Measurements from ENCODE around the gene FAM174C. TPM values are rescaled to one million over a fixed set of nuclear protein-coding genes. Genes with fewer than 3 reads are reported as not detected.
A peak's percentile ranks its signal among the peaks of the same experiment; 100 is the strongest.

Gene FAM174C
- polyA plus RNA-seq (ENCODE audit: low read depth in 6 of 6), result 10 to 100 TPM; 48.9 to 80.0 (median 64.7) TPM

GRCh38 chr19:1275260-1275975, at the start of gene FAM174C:
TSS of gene FAM174C (plus strand) at chr19:1275530. CDS start at chr19:1275550, 20 bp downstream.
- Mint-ChIP-seq H3K27me3 (no peaks in the 10 kb centered on the region), H3K36me3 (peaks cover 0 to 5% of the 10 kb centered on the region in 2 donors), H3K4me3 (peak within 1 kb of the TSS; percentile 79 to 96 (median 86)), H3K27ac (peak within 1 kb of the TSS; percentile 93 to 99 (median 96)), H3K4me1 (peaks cover 49 to 66% (median 54%) of the 10 kb centered on the region in 3 donors), H3K9me3 (no peaks in the 10 kb centered on the region)
- ATAC-seq (ENCODE audit: low read depth in 2 of 2), result peak; percentile 81
- DNase-seq, result peak; percentile 94

GRCh38 chr19:1226227-1226518, 49.2 kb upstream of the FAM174C start:
- DNase-seq (no peak), ATAC-seq (ENCODE audit: low read depth in 2 of 2) (no peak)
- no peak overlapping the region for H3K4me3 Mint-ChIP-seq
- no peaks in the 10 kb centered on the region for H3K4me1 Mint-ChIP-seq
- no peaks in the 10 kb centered on the region for H3K9me3 Mint-ChIP-seq
- no peaks in the 10 kb centered on the region for H3K27me3 Mint-ChIP-seq
- no peak overlapping the region for H3K27ac Mint-ChIP-seq
- H3K36me3 Mint-ChIP-seq, result no peaks in the 10 kb centered on the region

- no peaks in the 10 kb centered on the region for H3K27me3 Mint-ChIP-seq
- DNase-seq (no peak), ATAC-seq (ENCODE audit: low read depth in 2 of 2) (no peak)
- H3K4me1 Mint-ChIP-seq, result no peaks in the 10 kb centered on the region
- peak overlapping the region in 1 of 6 donors; percentile 38 for H3K27ac Mint-ChIP-seq
- no peaks in the 10 kb centered on the region for H3K36me3 Mint-ChIP-seq
- H3K9me3 Mint-ChIP-seq, result no peaks in the 10 kb centered on the region
- H3K4me3 Mint-ChIP-seq, result no peak overlapping the region
Observed at GRCh38 chr19:1226522-1227303, 48.6 kb upstream of the FAM174C start.

GRCh38 chr19:1227304-1228054, 47.9 kb upstream of the FAM174C start:
- peak overlapping the region in 1 of 6 donors; percentile 38 for H3K27ac Mint-ChIP-seq
- H3K36me3 Mint-ChIP-seq, result no peaks in the 10 kb centered on the region
- no peak overlapping the region for H3K4me3 Mint-ChIP-seq
- H3K9me3 Mint-ChIP-seq, result no peaks in the 10 kb centered on the region
- no peaks in the 10 kb centered on the region for H3K4me1 Mint-ChIP-seq
- DNase-seq (no peak), ATAC-seq (ENCODE audit: low read depth in 2 of 2) (no peak)
- H3K27me3 Mint-ChIP-seq, result no peaks in the 10 kb centered on the region

GRCh38 chr19:1228161-1228957, 47.0 kb upstream of the FAM174C start:
- ATAC-seq (ENCODE audit: low read depth in 2 of 2), result no peak
- DNase-seq, result no peak
- no peaks in the 10 kb centered on the region for H3K9me3 Mint-ChIP-seq
- no peaks in the 10 kb centered on the region for H3K4me1 Mint-ChIP-seq
- no peaks in the 10 kb centered on the region for H3K27me3 Mint-ChIP-seq
- H3K4me3 Mint-ChIP-seq, result no peak overlapping the region
- H3K27ac Mint-ChIP-seq, result no peak overlapping the region
- no peaks in the 10 kb centered on the region for H3K36me3 Mint-ChIP-seq

- no peak for DNase-seq
- Mint-ChIP-seq H3K27ac (no peak overlapping the region), H3K4me1 (no peaks in the 10 kb centered on the region), H3K27me3 (no peaks in the 10 kb centered on the region), H3K4me3 (no peak overlapping the region), H3K9me3 (no peaks in the 10 kb centered on the region), H3K36me3 (no peaks in the 10 kb centered on the region)
- no peak for ATAC-seq (ENCODE audit: low read depth in 2 of 2)
Observed at GRCh38 chr19:1229056-1229923, 46.0 kb upstream of the FAM174C start.

GRCh38 chr19:1229924-1230782, 45.2 kb upstream of the FAM174C start:
- no peaks in the 10 kb centered on the region for H3K27me3 Mint-ChIP-seq
- no peaks in the 10 kb centered on the region for H3K9me3 Mint-ChIP-seq
- no peaks in the 10 kb centered on the region for H3K4me1 Mint-ChIP-seq
- DNase-seq (no peak), ATAC-seq (ENCODE audit: low read depth in 2 of 2) (no peak)
- no peak overlapping the region for H3K4me3 Mint-ChIP-seq
- no peaks in the 10 kb centered on the region for H3K36me3 Mint-ChIP-seq
- peak overlapping the region in 1 of 6 donors; percentile 42 for H3K27ac Mint-ChIP-seq

GRCh38 chr19:1230783-1231489, 44.4 kb upstream of the FAM174C start:
- Mint-ChIP-seq H3K9me3 (no peaks in the 10 kb centered on the region), H3K36me3 (no peaks in the 10 kb centered on the region), H3K4me3 (no peak overlapping the region), H3K27me3 (no peaks in the 10 kb centered on the region), H3K4me1 (no peaks in the 10 kb centered on the region), H3K27ac (no peak overlapping the region)
- DNase-seq (no peak), ATAC-seq (ENCODE audit: low read depth in 2 of 2) (no peak)

- Mint-ChIP-seq H3K4me1 (no peaks in the 10 kb centered on the region), H3K27ac (peak overlapping the region in 1 of 6 donors; percentile 86), H3K9me3 (no peaks in the 10 kb centered on the region), H3K27me3 (no peaks in the 10 kb centered on the region), H3K36me3 (no peaks in the 10 kb centered on the region), H3K4me3 (no peak overlapping the region)
- ATAC-seq (ENCODE audit: low read depth in 2 of 2), result no peak
- DNase-seq, result no peak
Observed at GRCh38 chr19:1231729-1232637, 43.3 kb upstream of the FAM174C start.

GRCh38 chr19:1232652-1233072, 42.7 kb upstream of the FAM174C start:
- peak overlapping the region in 1 of 6 donors; percentile 82 for H3K27ac Mint-ChIP-seq

More at GRCh38 chr19:1232652-1233072, 42.7 kb upstream of the FAM174C start:
- H3K9me3 Mint-ChIP-seq, result no peaks in the 10 kb centered on the region
- no peak for DNase-seq
- no peaks in the 10 kb centered on the region for H3K27me3 Mint-ChIP-seq
- H3K4me1 Mint-ChIP-seq, result no peaks in the 10 kb centered on the region
- ATAC-seq (ENCODE audit: low read depth in 2 of 2), result no peak
- H3K36me3 Mint-ChIP-seq, result no peaks in the 10 kb centered on the region
- H3K4me3 Mint-ChIP-seq, result peak overlapping the region in 1 of 8 donors; percentile 21
